NOMO-1 (cell line): ENCODE data around the gene DNAH9.

ENCODE experiments used
- DNase-seq, 2 experiments: peaks; one replicate each; lab custom pipeline; 2025; ENCODE audit not compliant: unreplicated experiment in 2 of 2; lab: John Stamatoyannopoulos, UW

The DNAH9 gene

GRCh38 chr17:11608396-11608795 is 10.1 kb downstream of the DNAH9 start:
- DNase-seq = no peak

- DNase-seq = no peak
These were observed 12.8 kb downstream of the DNAH9 start for GRCh38 chr17:11610999-11611566.

- no peak for DNase-seq
These were observed 14.7 kb downstream of the DNAH9 start for GRCh38 chr17:11612956-11613355.

GRCh38 chr17:11618861-11619566 is 20.7 kb downstream of the DNAH9 start:
- no peak for DNase-seq

GRCh38 chr17:11622492-11622891 is 24.2 kb downstream of the DNAH9 start:
- no peak for DNase-seq

GRCh38 chr17:11624976-11625375 is 26.7 kb downstream of the DNAH9 start:
- DNase-seq = no peak

GRCh38 chr17:11625878-11626277 is 27.6 kb downstream of the DNAH9 start:
- no peak for DNase-seq

GRCh38 chr17:11627301-11627940 is 29.2 kb downstream of the DNAH9 start:
- DNase-seq = no peak

- no peak for DNase-seq
These were observed 30.1 kb downstream of the DNAH9 start for GRCh38 chr17:11628374-11628773.

- DNase-seq = no peak
These were observed 30.6 kb downstream of the DNAH9 start for GRCh38 chr17:11628831-11629230.

- DNase-seq = no peak
These were observed 38.5 kb downstream of the DNAH9 start for GRCh38 chr17:11636771-11637170.

GRCh38 chr17:11637796-11638195 is 39.5 kb downstream of the DNAH9 start:
- no peak for DNase-seq

GRCh38 chr17:11638700-11639265 is 40.5 kb downstream of the DNAH9 start:
- no peak for DNase-seq

- DNase-seq = no peak
These were observed 41.6 kb downstream of the DNAH9 start for GRCh38 chr17:11639736-11640462.

GRCh38 chr17:11640463-11640814 is 42.2 kb downstream of the DNAH9 start:
- no peak for DNase-seq

GRCh38 chr17:11641521-11642275 is 43.4 kb downstream of the DNAH9 start:
- no peak for DNase-seq

GRCh38 chr17:11642655-11643054 is 44.4 kb downstream of the DNAH9 start:
- DNase-seq = no peak

GRCh38 chr17:11643851-11644250 is 45.6 kb downstream of the DNAH9 start:
- no peak for DNase-seq

- peak; percentile 33 to 65 for DNase-seq
These were observed 46.3 kb downstream of the DNAH9 start for GRCh38 chr17:11644265-11645212.
